Measurements from ENCODE around the gene IQGAP3. TPM values are rescaled to one million over a fixed set of nuclear protein-coding genes. Genes with fewer than 3 reads are reported as not detected.

The IQGAP3 gene
- polyA plus RNA-seq, 1 experiment: 28.1 TPM

DNA sequence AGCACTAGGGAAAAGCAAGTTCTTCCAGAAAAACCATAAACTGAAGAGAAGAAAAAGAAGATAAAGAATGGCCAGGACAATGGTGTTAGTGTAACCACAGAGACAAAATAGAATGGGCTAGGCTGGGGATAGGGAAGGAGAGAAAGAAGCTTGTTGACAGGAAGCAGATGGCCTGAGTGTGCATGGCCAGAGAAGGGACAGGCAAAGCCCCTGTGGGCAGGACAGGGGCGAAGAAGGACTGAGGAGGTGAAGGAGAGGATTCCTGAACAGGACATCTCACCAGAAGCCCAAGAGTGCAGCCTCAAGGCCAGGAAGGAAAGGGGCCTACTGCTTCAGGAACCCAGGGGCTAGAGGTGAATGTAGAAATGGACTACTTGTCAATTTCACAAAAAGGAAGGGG lies 29.3 kb downstream of the IQGAP3 start:
- TF ChIP-seq, protein P1, sequence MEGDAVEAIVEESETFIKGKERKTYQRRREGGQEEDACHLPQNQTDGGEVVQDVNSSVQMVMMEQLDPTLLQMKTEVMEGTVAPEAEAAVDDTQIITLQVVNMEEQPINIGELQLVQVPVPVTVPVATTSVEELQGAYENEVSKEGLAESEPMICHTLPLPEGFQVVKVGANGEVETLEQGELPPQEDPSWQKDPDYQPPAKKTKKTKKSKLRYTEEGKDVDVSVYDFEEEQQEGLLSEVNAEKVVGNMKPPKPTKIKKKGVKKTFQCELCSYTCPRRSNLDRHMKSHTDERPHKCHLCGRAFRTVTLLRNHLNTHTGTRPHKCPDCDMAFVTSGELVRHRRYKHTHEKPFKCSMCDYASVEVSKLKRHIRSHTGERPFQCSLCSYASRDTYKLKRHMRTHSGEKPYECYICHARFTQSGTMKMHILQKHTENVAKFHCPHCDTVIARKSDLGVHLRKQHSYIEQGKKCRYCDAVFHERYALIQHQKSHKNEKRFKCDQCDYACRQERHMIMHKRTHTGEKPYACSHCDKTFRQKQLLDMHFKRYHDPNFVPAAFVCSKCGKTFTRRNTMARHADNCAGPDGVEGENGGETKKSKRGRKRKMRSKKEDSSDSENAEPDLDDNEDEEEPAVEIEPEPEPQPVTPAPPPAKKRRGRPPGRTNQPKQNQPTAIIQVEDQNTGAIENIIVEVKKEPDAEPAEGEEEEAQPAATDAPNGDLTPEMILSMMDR (IDR thresholded peaks at IDR 0.05; ENCODE audit: insufficient read depth, low read depth, low read length): no peak
- ChIA-PET CTCF (interaction anchor here (0.6 to 2.7 kb wide), 3 partner anchors 9 to 576 kb away, joined by 3 to 8 read pairs (median 4); no protein-coding TSS in a partner anchor), POLR2A (no interaction called here)
- H3K4me3 ChIP-seq (ENCODE audit: low read depth, low read length): no peak overlapping the region
- DNase-seq (ENCODE audit: low read depth): no peak
- H3K27me3 ChIP-seq (ENCODE audit: control insufficient read depth, insufficient read depth, low read length): no peaks in the 10 kb centered on the region
- H3K36me3 ChIP-seq (ENCODE audit: control insufficient read depth, insufficient read depth, low read length): peaks cover 2% of the 10 kb centered on the region; the same call in 1 of the 2 replicates

DNA sequence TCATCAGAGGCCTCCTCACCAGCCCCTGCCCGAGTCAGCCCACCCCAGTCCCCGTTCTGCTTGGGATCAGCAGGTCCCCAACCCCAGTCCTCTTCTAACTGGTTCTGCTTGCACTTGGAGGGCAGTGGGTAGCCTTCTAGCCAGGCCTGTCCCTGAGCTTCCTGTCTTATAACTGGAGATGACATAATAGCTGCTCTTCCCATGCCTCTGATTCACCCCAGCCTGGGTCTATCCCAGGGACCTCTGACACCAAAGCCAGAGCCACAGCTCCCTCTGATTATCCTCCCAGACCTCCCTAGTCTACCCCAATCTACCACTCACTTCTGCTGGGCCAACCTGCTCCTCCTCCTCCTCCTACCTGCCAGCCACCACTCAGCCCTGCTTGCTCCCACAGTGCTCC lies 31.4 kb downstream of the IQGAP3 start:
- Histone ChIP-seq H3K4me3 (ENCODE audit: low read depth, low read length) (no peak overlapping the region), H3K36me3 (ENCODE audit: control insufficient read depth, insufficient read depth, low read length) (peaks cover 2% of the 10 kb centered on the region; the same call in 1 of the 2 replicates), H3K27me3 (ENCODE audit: control insufficient read depth, insufficient read depth, low read length) (no peaks in the 10 kb centered on the region)
- POLR2A ChIA-PET: no interaction called here
- no peak for DNase-seq (ENCODE audit: low read depth)
- TF ChIP-seq, protein P1 (IDR thresholded peaks at IDR 0.05; ENCODE audit: insufficient read depth, low read depth, low read length): no peak
- CTCF ChIA-PET: interaction anchor here (0.9 to 2.7 kb wide), 3 partner anchors 9 to 40 kb away, joined by 3 to 8 read pairs (median 5); no protein-coding TSS in a partner anchor

DNA sequence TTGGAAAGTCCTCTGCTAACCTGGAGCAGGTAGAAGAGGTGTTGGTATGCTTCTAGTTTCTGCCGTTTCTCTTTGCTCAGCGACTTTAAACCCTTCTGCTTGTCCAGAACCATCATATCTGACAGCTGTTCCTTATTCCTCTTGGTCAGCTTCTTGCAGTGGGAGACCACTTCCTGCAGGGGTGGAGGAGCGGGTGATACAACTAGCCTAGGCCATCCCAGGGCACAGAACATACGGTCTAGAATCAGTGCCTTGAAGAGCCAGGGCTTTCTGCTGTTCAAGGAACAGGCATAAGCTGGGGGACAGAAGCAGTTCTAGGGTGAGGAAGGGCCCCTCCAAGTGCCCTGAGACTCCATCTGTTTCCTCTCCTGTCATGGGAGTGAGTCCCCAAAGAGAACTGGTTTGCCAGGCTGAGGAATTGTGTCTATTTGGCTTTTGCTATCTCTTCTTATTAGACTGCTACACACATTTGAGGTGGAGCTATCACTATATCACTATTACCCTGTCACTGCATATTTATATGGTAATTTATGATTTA lies 32.5 kb downstream of the IQGAP3 start:
- Histone ChIP-seq H3K4me3 (ENCODE audit: low read depth, low read length) (no peak overlapping the region), H3K27me3 (ENCODE audit: control insufficient read depth, insufficient read depth, low read length) (no peaks in the 10 kb centered on the region), H3K36me3 (ENCODE audit: control insufficient read depth, insufficient read depth, low read length) (peaks cover 2% of the 10 kb centered on the region; the same call in 1 of the 2 replicates)
- TF ChIP-seq, protein P1 (IDR thresholded peaks at IDR 0.05; ENCODE audit: insufficient read depth, low read depth, low read length): no peak
- POLR2A ChIA-PET: no interaction called here
- no peak for DNase-seq (ENCODE audit: low read depth)
- CTCF ChIA-PET: interaction anchor here (1.7 kb wide), 1 partner anchor 8 kb away, joined by 5 read pairs; no protein-coding TSS in a partner anchor

DNA sequence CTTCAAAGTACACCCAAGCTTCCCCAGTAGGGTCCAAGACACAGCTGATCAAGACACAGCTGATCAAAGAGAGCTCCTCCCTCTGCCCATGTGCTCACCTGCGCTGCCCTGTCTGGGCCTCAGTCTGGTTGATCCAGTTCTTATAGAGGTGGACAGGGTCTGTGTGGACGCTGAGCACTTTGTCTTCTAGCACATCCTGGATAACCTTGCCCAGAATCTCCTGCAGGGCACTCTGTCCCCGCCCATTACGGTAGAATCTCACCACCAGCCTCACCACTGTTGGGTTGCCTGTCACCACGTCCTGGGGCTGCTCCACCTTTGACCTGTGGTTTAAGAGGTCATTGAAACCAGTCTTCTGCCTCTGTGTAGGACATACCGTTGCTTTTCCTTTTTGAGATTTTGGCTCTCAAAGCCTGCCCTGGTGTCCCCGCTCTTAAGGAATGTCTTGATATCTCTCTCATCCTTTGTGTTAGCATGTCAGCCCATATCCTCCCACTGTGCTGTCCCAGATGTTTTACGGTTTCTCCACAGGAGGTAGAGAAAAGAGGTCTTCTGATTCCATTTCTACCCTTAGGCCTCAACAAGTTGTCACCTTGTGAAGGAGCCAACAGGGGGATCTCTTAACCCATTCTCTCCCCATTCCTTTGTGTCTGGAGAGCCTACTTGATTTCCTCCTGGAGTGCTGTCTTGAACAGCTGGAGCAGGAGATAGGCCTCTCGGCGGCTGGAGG lies 33.5 kb downstream of the IQGAP3 start:
- TF ChIP-seq, protein P1 (IDR thresholded peaks at IDR 0.05; ENCODE audit: insufficient read depth, low read depth, low read length): no peak
- Histone ChIP-seq H3K4me3 (ENCODE audit: low read depth, low read length) (no peak overlapping the region), H3K36me3 (ENCODE audit: control insufficient read depth, insufficient read depth, low read length) (peaks cover 2% of the 10 kb centered on the region; the same call in 1 of the 2 replicates), H3K27me3 (ENCODE audit: control insufficient read depth, insufficient read depth, low read length) (no peaks in the 10 kb centered on the region)
- POLR2A ChIA-PET: no interaction called here
- DNase-seq (ENCODE audit: low read depth): no peak
- CTCF ChIA-PET: no interaction called here

DNA sequence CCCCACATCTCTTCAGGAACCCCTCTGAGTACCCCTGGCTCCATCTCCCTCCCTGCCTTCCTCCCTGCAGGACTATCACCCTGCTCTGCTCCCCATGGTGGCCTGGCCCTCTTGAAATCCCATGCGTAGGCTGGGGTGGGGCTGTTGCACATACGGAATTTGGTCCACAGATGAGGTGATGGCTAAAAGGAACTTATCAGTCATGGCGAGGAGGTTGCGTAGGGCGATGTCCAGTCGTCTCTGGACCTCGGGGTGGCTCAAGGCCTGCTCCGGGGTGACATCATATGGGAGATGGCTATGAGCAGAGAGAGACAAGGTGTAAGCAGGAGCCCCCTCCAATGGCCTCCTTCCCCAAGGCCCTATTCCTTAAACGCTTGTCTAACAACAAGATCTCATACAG lies 35.3 kb downstream of the IQGAP3 start:
- ChIA-PET POLR2A (no interaction called here), CTCF (interaction anchor here (0.8 kb wide), 1 partner anchor 36 kb away, joined by 3 read pairs; no protein-coding TSS in a partner anchor)
- H3K27me3 ChIP-seq (ENCODE audit: control insufficient read depth, insufficient read depth, low read length): no peaks in the 10 kb centered on the region
- TF ChIP-seq, protein P1 (IDR thresholded peaks at IDR 0.05; ENCODE audit: insufficient read depth, low read depth, low read length): no peak
- H3K36me3 ChIP-seq (ENCODE audit: control insufficient read depth, insufficient read depth, low read length): peaks cover 2% of the 10 kb centered on the region; the same call in 1 of the 2 replicates
- no peak overlapping the region for H3K4me3 ChIP-seq (ENCODE audit: low read depth, low read length)
- DNase-seq (ENCODE audit: low read depth): no peak
